GM18867 (cell line): ENCODE data around the gene GSE1.

Experiments
- ATAC-seq: cut with Tn5 transposase; IDR thresholded peaks from one replicate; pipeline ENCODE4 v1.9.1; 2021; ENCODE audit warnings: mild to moderate bottlenecking, moderate library complexity; ENCODE audit not compliant: unreplicated experiment

GSE1 gene

DNA sequence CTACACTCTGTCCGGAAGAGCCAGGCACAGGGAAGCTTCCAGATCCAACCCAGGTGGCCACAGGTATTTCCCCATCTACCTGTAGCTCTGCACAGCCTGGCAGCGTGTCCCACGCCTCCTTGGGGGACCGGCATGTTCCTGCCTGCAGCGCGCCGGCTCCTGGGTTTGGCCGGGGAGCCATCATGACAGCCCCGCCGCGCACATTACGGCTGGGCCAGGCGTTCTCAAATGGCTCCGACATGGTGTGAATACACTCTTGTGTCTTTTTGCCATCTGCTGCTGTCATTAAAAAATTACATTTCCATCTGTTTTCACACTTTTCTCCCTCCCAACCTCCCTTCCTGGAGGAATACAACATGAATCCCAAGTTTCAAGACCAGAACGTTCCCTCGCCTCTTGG lies 83.7 kb downstream of the GSE1 start:
- ATAC-seq, result no peak

DNA sequence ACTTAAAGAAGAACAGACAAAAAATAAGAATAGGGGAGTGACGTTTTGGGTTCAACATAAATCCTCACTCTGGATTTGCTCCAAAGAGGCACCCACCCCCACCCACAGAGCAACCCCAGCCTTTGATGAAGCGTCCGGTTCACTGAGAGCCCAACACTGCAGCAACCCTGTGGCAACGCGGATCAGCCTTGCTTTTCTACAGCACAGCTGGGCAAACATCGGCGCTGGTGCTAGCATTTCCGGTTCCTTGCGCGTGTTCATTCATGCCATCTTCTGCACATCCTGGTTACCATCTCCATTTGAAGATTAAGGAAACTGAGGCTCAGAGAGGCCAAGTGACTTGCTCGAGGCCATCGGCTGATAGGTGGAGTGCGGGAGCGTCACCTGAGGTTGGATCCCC lies 84.3 kb downstream of the GSE1 start:
- no peak for ATAC-seq

DNA sequence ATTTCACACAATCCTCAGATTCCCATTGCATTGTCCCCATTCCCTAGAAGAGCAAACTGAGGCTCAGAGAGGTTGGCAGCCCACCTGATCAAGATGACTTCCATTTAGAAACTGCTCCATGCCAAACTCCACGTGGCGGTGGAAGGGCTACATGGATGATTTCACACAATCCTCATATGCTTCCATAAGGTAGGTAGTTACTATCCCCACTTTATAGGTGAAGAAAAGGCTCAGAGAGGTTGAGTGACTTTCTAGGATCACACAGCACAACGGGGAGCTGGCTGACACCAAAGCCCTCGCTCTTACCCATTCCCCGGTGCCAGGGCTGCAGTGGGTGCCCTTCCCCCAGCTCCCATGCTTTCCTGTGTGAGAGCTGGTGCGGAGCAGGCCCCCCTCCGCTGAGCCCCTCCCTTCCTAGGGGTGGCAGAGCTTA lies 85.4 kb downstream of the GSE1 start:
- no peak for ATAC-seq

DNA sequence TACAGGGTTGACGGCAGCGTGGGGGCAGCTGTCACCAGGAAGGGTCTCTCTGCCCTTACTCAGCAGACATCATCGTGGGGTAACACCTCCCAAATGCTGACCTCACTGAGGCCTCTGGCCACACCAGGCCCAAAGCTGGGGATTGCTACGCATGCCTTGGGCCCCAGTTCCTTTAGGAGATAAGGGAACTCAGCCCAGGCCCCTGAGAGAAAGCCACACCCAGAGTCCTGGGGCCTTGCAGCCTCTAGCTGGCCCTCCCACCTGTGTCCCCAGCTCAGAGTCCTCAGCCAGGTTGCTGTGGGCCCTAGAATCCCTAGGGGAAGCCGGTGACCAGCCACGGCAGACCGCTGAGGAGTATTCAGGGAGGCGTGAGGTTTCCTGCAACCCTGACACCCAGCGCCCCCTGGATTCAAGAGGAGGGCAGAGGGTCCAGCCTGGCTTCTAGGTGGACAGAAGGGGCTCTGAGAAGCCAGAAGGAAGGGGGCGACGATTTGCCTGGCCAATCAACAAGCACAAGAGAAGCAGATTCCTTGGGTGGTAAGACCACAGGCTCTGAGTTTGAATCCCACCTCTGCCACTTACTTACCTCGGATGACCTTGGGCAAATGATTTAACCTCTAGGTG lies 85.9 kb downstream of the GSE1 start:
- ATAC-seq, result no peak

DNA sequence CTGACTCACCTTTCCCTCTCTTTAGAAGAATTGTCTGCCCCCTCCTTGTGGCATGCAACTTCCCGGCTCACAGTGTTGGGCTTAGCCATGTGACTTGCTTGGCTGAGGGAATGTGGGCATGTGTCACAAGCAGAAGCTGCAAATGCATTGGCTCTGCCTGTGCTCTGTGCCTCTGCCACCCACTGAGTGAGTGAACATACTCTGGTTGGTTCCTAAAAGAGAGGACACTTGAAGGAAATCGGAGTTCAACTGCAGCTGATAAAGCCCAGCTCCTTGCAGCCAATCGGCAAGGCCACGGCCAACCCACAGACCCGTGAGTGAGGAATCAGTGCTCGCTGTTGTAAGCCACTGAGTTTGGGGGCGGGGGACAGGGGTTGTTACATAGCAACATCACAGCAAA lies 86.5 kb downstream of the GSE1 start:
- no peak for ATAC-seq

DNA sequence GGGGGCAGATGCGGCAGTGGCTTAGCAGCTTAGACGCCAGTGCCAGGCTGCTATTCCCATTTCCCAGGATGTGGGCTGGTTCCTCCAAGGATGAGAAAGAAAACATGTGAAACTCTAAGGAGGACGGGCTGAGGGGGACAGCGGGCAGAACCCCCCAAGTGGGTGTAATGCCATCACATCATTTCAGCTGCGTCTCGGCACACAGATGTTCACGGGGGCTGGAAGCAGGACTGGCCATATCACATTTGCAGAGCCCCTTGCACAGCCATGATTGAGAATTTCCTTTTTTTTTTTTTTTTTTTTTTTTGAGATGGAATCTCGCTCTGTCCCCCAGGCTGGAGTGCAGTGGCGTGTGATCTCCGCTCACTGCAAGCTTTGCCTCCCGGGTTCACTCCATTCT lies 90.9 kb downstream of the GSE1 start:
- ATAC-seq, result no peak

DNA sequence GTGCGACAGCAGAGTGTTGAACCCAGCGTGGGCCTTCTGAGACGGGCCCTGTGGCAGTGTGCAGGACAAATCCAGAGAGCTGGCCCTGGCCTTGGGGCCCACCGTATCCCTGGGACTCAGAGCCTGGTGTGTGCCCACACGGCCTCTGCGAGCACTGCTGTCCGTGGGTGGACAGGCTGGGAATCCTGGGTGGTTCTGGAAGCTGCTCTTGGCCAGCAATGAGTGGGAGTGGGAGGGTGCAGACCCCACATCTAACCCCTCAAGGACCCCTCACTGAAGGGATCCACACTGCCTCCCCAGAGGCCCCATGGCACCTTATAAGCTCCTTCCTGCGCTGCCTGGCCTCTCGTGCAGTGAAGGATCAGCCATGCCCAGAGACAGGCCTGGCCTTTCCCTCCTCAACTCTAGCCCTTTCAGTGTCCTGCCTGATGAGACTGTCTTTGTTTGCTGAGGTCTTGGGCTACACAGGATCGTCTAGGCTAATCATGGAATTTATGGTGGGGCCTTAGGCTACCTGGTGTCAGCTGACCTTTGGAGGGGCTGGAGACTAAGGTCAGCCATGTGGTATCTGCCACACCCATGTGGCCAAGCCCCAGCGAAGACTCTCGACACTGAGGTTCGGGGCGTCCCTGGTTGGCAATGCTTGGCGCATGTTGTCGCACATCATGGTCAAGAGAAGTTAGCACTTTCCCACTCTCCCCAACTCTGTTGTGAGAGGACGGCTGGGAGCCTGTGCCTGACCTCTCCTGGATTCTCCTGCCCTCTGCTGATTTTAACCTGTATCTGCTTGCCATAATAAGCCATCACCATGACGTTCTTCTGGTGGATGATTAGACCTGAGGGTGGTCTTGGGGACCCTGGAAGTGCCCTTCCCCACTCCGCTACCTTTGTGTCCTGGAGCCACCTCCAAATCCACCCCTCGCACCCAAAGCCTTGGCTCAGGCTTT lies 92.1 kb downstream of the GSE1 start:
- no peak for ATAC-seq

DNA sequence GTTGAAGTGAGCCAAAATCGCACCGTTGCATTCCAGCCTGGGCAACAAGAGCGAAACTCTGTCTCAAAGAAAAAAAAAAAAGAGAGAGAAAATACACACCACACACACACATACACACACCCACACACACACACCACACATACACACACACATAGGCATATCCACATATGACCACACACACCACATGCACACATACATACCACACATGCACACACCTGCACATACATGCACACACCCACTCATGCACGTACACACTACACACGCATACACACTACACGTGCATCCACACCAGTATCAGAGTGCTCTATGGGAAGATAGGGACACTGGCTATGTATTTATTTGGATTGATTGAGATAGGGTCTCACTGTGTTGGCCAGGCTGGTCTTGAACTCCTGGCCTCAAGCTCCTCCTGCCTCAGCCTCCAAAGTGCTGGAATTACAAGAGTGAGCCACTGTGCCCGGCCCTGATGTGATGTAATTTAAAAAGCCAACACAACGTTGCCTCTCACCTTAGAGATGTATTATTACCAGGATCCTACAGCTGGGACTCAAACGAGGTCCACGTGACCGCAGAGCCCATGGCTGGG lies 93.4 kb downstream of the GSE1 start:
- ATAC-seq, result no peak

DNA sequence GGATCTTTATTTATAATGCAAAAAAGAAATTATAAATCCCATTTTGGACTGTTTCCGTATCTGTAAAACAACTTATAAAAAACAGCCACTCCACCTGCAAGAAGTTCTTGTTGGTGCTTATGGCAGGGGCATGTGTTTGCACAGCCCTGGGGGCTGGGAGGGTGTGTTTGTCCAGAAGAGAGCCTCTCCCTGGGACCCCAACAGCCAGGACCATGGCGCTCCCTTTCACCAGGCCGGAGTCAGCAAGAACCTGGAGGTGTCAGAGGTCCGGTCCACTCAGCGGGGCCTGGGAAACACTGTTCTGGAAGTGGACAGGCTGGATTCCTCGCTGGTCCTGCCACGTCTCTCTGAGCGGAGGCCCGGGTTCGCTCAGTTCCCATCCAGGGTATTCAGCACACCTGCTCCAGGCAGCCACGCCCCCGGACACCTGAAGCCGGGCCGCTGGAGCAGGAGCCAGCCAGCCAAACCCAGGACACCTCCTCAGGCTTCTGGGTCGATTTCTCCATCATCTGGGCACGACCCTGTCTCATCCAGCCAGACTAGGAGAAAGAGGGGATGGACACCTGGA lies 94.5 kb downstream of the GSE1 start:
- no peak for ATAC-seq

DNA sequence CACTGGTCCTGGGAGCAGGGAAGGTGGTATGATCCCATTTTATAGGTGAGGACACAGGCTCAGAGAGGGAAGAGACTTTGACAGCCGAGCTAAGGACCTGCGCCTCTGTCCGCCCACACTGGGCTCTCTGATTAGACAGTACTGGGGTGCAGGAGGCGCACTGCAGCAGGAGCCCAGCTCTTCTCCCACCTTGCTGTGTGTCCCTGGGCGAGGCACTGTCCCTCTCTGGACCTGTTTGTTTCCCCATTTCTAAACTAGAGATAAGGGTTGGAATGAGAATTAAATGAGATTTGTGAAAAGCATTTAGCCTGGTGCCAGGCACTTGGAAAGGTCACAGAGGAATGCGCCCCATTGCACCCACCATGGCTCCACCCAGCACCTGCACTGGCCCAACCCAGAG lies 95.2 kb downstream of the GSE1 start:
- ATAC-seq, result no peak

DNA sequence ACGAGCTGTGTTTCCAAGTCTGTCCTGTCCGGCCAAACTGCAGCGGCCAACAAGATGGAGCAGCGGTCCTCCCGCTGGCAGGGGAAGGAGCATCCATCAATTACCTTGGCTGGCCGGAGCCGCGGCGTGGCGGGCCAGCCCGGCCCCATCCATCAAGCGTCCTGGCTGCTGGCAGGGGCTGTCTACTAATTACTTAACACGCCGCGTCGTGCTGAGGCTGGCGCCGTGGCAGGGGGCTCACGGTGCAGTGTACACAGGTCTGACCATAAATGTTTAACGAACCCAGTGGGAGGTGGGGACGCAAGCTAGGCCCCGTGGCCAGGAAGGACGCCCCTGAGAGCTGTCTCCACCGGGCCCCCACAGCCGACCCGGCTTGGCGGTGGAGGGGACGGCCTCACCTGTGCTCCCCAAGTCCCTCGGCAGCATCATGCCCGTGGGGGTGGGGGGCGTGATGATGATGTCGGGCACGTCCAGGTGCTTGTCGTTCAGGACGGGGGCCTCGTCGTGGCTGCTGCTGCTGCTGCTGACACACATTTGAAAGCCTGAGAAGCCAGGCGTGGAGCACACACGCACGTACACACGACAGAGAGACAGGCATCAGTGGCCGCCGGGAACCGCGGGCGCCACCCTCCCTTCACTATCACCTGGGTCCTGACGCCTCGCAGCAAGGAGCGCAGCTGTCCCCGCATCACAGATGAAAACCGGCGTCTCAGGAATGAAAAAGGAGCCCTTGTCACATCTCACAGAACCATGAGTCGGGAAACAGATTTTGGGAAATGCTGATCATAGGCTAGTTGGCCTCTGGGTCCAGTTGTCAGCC lies 96.9 kb downstream of the GSE1 start:
- ATAC-seq, result no peak

DNA sequence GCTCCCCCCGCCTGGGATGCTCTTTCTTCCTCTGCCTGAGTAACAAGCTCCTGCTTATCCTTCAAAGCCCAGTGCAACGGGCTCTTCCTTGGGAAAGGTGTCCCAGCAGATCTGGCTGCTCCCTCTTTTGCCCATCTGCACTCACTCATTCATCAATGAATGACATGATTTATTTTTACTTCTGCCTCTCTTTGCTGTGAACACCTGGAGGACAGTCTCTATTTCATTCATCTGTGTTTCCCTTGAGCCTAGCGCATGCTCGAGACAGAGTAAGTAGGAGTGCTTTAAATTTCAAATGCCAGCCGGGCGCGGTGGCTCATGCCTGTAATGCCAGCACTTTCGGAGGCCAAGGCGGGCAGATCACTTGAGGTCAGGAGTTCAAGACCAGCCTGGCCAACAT lies 97.6 kb downstream of the GSE1 start:
- ATAC-seq, result no peak

DNA sequence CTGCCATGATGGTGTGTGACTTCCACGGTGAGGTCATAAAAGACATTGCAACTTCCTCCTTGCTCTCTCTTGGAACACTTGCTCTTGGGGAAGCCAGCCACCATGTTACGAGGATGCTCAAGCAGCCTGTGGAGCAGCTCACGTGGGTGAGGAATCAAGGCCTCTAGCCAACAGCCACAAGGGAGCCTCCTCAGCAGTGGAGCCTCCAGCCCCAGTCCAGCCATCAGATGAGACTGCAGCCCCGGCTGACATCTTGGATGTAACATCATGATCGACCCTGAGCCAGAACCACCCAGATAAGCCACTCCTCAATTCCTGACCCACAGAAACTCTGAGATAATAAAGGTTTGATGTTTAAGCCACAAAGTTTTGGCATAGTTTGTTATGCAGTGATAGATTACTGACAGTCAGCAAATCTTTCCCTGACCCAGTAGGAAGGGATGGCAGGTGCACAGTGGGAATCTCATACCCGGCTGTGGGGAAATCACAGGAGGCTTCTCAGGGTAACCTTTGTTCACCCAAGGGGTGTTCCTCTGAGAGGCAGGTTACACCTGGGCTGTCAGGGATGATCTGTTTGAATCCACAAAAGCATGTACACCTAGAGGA lies 99.0 kb downstream of the GSE1 start:
- ATAC-seq, result no peak

DNA sequence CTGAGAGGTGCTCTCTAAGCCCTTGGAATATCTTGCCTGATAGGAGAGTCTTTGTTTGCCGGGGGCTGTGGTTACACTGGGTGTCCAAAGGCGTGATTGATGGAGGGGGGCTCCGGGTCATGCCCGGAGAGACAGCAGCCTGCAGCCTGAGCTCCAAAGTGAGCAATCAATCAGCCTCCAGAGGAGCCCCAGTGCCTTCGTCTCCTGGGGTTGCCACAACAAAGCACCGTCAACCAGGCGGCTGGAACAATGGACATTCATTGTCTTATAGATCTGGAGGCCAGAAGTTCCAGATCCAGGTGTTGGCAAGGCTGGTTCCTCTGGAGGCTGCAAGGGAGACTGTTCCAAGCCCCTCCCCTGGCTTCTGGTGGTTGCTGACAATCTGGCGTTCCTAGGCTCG lies 99.7 kb downstream of the GSE1 start:
- ATAC-seq, result no peak

DNA sequence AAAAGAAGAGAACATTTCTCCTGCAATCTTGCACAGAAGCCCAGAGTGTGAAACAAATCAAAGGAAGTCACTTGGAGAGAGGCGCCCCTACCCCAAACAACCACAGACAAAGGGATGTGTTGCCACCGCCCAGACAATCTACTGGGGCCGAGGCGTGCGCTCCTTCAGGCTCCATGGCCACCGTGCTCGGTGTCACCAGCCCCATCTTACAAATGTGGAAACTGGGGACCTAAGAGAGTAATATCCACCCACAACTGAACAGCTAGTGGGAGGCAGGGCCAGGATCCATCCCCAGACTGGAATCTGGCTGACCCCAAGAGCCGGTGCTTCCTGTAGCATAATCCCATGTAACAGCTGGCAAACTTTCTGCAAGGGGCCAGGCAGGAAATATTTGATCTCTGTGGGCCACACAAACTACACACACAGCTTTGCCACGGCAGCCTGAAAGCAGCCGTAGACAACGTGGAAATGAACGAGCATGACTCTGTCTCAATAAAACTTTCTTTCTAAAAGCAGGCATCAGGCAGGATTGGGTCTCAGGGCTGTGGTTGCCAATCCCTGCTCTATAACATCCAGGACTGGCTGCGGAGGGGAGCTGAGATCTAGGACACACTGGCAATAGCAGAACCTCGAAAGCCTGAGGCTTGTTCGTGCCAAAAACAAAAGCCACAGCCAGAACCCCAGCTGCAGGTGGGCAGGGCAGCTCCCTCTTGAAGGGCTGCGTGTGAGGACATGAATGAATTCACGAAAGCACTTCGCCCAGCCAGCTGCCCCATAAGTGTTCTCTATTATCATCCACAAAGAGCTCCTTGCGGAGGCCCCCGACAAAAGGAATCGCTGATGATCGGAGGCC lies 102.3 kb downstream of the GSE1 start:
- no peak for ATAC-seq

DNA sequence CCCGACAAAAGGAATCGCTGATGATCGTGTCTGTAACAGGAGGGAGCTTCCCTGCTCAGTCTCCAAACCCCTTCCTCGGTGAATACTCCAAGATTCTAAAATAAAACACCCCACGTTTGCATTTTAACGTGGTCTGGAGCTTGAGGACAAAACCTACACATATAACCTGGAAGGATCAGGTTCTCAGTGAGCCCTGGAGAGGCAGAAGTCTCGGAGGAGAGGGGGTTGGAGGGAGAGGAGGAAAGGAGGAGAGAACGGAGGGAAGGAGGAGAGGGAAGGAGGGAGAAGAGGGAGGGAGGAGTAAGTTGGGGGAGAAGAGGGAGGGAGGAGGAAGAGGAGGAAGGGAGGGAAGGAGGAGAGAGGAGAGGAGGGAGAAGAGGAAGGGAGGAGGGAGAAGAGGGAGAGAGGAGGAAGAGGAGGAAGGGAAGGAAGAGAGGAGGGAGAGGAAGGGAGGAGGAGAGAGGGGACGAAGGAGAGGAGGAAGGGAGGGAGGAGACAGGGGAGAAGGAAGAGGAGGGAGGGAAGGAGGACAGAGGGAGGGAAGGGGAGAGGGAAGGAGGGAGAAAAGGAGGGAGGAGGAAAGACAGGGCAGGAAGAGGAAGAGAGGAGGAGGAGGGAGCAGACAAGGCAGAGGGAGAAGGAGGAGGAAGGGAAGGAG lies 103.0 kb downstream of the GSE1 start:
- ATAC-seq, result no peak

DNA sequence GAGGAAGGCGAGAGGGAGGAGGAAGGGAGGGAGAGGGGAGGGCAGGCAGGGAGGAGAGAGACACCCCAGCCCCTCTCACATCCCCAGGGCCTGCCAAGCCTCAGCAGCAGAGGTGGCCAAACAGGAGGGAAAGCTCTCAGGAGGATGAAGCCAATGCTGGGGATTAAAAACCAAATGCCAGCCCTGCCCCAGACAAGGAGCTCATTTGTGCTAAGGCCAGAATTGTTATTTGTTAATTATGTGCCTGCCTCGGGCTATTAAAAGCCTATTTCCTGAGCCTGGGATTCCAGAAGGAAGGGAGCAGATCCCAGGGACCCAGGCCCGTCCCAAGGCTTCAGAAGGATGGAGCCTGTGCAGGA lies 103.5 kb downstream of the GSE1 start:
- ATAC-seq, result no peak

DNA sequence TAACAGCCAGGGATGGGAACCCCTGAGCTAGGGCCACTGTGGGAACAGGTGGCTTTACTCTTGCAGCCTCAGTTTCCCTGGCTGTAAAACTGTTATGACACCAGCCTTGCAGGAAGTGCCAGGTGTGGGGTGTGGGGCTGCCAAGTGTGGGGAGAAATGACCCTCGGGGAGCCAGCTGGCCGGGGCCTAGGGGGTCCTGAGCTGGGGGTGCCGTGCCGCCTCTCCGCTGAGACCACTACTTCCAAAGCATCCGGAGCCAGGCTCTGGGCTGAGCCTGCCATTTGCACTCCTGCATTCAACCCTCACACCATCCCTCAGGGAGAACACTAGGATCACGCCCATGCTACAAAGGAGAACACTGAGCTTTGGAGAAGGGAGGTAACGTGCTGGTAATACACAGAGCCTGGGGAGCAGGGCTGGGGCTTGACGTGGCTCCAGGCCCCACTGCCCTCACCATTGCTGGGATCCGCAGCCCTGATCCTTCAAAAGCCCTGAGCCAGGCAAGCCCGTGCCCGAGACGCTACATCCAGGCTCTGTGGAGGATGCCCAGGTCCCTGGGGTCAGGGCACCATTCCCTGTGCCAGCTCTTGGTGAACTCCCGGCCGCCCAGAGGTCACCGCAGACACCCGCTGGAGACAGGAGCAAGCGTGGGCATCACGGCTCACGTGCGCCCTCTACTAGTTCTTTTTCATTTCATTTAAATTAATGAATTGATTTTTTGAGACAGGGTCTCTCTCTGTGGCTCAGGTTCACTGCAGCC lies 104.5 kb downstream of the GSE1 start:
- ATAC-seq, result no peak

DNA sequence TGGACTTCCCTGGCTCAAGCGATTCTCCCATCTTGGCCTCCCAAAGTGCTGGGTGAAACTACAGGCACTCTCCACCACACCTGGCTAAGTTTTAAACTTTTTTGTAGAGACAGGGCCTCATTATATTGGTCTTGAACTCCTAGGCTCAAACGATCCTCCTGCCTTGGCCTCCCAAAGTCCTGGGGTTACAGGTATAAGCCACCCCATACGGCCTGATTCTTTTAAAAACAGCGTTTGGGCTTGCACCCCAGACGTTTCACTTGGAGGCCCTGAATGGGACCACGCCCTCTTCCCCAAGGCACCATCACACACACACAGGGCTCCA lies 105.0 kb downstream of the GSE1 start:
- no peak for ATAC-seq
